PC-9 (cell line): ENCODE results near the gene ANAPC16.

Experiments used
- CTCF ChIP-seq: fragments of 200-600 bp; sonication (generic); conservative IDR thresholded peaks from 2 replicates; pipeline ENCODE4 v1.6.1; 2017; ENCODE audit warnings: mixed run types, antibody characterized with exemption, mild to moderate bottlenecking, moderate library complexity
- EZH2 ChIP-seq: fragments of 200-600 bp; sonication (generic); IDR thresholded peaks from 2 replicates; pipeline ENCODE4 v1.8.0; 2017; ENCODE audit warnings: antibody characterized with exemption, low read depth

GRCh38 chr10:72223743-72224101 is 7.9 kb downstream of the ANAPC16 start:
- TF ChIP-seq CTCF, result no peak
- TF ChIP-seq EZH2, result no peak
